Fibroblast of skin of back (primary cell): ENCODE measurements around the gene MRS2.
"Not testable (repeated sequence)": the region's sequence is repeated elsewhere in the genome, so short reads cannot be mapped to it uniquely, and the experiment has no call there.

Experiments used
- DNase-seq: peaks from one replicate; pipeline ENCODE4 v3.0.0-alpha.2; 2013

The MRS2 gene

GRCh38 chr6:24387818-24388217 lies 14.9 kb upstream of the MRS2 start:
- DNase-seq: no peak

DNA sequence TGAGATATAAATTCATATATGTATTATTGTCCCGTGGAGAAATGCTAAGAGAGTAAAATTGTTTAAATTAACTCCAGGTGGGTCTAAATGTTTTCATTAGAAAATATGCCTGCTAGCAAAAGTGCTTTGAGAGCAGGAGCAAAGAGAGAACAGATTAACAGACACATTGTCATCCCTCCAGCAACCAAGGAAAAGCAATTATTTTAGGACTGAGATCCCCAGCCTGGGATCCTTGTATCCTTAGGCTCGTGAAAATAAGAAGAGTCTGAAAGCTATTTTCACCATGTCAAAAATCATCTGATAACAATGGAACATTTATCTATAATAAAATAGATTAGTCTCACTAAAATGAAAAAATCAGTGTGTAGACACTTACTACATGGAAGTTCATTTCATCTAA lies 11.5 kb upstream of the MRS2 start:
- no peak for DNase-seq

DNA sequence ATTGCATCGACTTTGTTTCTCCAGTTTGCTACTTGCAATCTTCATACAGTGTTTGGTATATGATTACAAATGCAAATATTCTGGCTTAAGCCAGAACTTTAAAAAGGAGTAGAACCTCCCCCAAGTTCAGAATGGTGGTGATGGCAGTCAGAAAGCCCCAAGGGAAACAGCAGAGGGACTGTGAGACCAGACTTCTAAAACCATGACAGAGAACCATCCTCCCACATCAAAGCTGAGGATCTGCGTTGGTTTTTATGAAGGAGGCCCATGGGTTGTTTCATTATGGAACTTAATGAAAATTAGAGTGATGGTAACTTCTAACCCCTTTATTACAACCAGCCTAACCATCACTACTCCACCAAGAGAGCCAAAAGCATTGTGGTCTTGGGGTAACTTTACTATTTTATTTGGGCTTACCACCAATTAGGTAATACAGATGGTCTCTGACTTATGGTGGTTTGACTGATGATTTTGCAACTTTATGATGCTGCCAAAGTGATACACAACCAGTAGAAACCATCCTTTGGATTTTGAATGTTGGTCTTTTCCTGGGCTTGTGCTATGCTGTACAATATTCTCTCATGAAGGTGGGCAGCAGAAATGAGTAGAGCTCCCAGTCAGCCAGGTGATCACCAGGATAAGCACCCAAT lies 10.9 kb upstream of the MRS2 start:
- DNase-seq: no peak

DNA sequence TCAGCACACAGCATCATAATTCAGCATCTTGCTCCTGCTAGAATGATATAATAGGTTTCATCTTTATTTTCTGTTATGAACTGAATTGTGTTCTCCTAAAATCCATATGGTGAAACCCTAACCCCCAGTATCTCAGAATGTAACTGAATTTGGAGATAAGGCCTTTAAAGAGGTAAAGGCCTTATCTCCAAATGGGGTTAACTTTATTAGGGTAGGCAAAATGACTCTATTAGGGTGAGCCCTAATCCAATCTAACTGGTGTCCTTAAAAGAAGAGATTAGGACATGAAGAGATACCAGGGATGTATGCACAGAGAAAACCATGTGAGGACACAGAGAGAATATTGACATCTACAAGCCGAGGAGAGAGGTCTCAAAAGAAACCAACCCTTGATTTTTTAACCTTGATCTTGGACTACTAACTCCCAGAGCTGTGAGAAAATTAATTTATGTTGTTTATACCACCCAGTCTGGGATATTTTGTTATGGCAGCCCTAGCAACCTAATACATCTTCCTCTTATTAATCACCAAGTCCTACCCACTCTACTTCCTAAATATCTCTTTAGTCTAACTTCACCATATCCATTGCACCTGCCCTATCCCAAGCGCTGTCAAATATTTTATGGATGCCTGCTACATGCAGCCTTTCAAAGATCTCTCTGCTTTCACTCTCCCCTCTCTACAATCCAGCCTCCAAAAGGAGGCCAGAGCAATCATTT lies 8.5 kb upstream of the MRS2 start:
- DNase-seq: no peak

DNA sequence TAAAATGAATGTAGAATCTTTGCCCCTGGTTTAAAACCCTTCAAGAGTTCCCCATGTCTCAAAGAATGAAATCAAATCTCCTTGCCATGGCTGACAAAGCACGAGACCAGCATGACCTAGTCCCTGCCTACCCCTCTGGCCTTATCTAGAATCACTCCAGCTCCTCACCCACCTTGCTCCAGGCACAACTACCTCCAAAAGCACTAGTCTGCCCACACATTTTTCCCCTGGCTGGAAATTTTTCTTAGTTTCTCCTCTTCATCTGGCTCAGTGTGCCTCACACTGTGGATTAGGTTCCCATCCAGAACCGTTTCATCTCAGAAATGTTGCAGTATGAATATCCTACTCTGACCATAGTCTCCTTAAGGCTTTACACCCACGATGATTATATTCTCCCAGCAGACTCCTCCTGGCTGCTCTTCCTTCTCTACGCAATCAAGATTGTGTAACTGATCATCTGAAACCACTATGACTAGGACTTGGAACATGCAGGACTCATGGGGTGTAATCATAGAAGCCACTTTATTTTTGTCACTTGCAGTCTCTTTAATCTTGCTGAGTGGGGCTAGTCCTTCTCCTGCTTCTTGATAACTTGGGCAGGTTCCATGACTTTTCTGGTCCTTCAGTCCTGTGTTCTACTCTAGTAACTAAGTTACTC lies 7.8 kb upstream of the MRS2 start:
- peak; percentile 6 for DNase-seq

GRCh38 chr6:24396824-24397223 lies 5.9 kb upstream of the MRS2 start:
- no peak for DNase-seq

- DNase-seq: no peak
Measured at GRCh38 chr6:24397631-24398030, 5.1 kb upstream of the MRS2 start.

- DNase-seq: not testable (repeated sequence)
Measured at GRCh38 chr6:24400045-24401039, 2.4 kb upstream of the MRS2 start.

GRCh38 chr6:24401458-24401857 lies 1.3 kb upstream of the MRS2 start:
- no peak for DNase-seq

GRCh38 chr6:24403501-24403824 lies 727 bp downstream of the MRS2 start:
- DNase-seq: no peak

GRCh38 chr6:24405262-24405661 lies 2.5 kb downstream of the MRS2 start:
- no peak for DNase-seq

- no peak for DNase-seq
Measured at GRCh38 chr6:24408719-24409410, 6.1 kb downstream of the MRS2 start.

DNA sequence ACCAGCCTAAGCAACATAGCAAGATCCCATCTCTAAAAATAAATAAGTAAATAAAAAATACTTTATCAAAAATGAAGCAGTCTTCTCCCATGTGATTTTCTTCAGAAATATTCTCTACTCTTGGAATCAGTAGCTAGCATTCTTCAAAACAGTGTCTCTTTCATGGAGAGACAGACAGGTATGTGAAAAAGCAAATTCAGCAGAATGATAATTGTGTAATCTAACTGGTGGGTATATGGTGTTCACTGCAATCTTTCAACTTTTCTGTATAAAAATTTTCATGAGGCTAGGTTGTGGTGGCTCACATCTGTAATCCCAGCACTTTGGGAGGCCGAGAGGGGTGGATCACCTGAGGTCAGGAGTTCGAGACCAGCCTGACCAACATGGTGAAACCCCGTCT lies 7.9 kb downstream of the MRS2 start:
- DNase-seq: no peak

- no peak for DNase-seq
Measured at GRCh38 chr6:24412294-24412693, 9.6 kb downstream of the MRS2 start.

GRCh38 chr6:24414531-24414930 lies 11.8 kb downstream of the MRS2 start:
- not testable (repeated sequence) for DNase-seq

DNA sequence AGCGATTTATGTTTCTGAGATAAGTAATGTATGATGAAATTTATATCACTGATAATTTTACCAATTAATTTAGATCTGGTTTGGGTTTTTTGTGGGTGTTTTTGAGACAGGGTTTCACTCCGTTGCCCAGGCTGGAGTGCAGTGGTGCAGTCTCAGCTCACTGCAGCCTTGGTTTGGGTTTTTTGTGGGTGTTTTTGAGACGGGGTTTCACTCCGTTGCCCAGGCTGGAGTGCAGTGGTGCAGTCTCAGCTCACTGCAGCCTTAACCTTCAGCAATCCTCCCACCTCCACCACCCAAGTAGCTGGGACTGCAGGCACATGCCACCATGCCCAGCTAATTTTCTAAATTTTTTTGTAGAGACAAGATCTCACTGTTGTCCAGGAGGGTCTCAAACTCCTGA lies 13.0 kb downstream of the MRS2 start:
- DNase-seq: no peak

DNA sequence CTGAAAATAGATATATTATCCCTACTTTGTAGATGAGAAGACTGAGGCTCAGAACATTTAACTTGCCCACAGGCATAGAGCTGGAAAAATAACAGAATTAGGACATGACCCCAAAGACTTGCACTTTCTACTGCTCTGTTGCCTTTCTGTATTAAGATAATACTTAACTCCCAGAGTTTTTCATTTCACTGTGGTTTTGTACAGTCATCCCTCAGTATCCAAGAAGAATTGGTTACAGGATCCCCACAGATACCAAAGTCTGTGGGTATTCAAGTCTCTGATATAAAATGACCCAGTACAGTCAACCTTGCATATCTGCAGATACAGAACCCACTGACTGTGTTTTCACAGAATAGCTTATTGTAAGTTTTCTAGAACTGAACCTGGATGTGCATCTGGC lies 16.8 kb downstream of the MRS2 start:
- DNase-seq: no peak

DNA sequence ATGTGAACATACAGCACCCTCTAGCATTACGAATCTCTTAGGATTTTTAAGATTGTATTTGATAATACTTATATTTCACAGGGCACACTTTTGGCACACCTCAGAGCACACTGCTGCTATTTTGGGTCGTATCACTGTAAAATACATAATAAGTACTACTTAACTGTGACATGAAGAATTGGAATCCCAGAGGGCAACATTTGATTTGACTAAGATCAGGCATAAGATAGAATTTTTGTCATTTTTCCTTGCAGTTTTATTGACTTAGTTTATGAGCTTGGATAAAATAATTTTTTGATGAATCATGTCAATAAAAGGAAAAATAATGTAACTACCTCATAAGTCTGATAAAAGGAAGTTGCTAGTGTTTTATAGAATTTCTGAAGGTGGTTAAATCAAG lies 22.4 kb downstream of the MRS2 start:
- DNase-seq: no peak

DNA sequence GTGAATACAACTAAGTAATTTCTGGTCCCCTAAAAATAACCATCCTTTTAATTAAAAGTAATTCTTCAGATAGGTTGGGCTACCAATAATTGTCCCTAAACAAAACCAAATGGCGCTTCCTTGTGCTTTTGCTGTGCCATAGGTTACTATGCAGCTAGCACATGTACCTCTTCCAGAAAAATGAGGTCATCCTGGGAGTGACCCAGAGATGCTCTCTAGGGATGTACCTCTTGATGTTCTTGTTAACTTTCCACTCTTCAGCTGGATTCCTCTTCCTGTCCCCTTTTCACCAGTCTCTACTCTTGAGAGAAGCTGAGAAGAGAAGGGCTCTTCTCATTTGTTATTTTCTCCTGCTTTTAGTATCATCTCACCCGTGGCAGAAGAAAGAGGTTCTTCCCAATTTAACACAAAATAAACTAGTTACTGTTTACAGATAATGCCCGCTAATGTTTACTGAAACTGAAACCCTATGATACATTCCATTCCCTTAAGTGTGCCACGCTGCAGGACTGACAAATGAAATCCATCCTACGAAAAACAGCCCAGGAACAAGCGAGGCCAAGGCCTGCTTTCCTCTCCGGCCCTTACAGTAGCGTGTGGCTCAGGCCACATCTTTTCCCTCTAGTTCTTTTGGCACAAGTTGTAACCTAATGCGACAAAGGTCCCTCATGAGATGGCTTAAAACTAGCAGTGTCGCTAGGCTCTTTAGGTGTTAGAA lies 24.2 kb downstream of the MRS2 start:
- DNase-seq: no peak

DNA sequence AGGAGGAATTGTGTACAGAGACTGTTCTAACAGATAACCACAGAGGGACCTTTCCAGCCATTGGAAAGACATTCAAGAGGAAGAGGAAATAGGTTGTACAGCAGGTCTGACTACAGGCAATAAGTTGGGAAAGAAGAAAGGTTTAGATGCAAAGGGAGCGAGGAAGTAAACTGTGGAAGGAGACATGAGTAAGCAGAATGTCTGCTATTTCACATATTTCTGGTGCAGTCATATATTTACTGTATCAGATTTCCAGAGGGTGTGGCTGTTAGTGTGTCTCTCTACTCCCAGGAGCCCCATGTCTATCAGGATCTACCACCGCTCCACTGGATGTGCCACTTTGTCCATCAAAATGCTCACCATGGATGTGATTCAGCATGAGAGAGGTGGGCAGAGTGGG lies 25.9 kb downstream of the MRS2 start:
- DNase-seq: peak; percentile 57

DNA sequence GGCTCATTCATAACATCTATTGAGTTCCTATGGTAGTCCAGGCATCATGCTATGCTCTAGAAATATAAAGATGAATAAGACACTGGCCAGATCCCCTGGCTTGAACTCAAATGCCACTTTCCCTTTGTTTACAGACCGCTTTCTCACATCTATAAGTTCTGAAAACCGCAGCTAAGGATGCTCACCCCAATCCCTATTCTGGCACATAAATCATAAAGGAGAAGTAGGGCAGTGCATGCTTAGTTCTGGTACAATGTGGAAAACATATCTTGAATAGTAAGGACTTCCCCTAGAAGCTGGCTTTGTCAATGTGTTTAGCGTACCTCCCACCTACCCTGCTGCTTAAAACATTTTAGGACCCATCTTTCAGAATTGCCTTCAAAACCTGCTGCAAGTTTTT lies 26.4 kb downstream of the MRS2 start:
- no peak for DNase-seq

DNA sequence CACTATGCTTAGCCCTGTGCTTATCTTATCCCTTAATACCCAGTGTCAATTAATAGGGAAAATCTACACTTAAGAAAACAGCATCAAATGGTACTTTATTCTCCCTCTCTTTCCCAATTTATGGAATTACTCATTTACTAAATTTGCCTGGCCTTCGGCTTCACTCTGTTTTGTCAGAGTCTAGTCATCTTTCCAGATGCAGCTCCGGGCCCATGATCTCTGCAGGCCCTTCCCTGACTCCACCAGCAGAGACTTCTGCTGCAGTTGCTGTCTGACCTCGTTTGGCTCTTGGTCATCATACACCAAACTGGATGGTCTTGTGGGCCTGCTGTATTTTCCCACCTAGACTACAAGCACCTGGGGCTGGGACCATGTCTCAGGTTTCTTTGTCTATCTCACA lies 27.4 kb downstream of the MRS2 start:
- no peak for DNase-seq
